ENCODE data around the gene TMEFF2. TPM values are rescaled to one million over a fixed set of nuclear protein-coding genes. Genes with fewer than 3 reads are reported as not detected.

TMEFF2 gene
- polyA plus RNA-seq, 2 donors, result 0.02 to 0.08 TPM

DNA sequence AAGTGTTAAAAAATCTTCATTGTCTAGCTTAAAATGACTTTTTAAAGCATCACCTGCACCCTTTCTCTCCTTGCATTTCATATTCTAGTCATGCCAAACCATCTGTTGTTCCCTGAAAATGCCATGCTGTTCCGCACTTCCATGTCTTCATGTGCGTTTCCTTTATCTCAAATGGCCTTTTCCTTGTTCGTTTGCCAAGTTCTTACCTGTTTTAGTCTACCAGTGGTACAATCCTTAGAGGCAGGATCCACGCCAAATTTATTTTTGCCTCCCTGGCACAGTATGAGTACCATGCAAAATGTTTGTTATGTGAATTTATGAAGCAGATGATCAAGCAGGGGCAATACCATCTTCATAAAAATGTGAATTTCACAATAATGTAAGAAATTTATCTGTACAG, 37.0 kb downstream of the TMEFF2 start:
- Histone ChIP-seq H3K4me1 (ENCODE audit: control insufficient read depth in 2 of 2, insufficient read depth in 2 of 2, low read length in 1 of 2) (no peaks in the 10 kb centered on the region), H3K9me3 (ENCODE audit: control insufficient read depth in 2 of 2, insufficient read depth in 1 of 2, low read depth in 1 of 2, low read length in 1 of 2) (no peaks in the 10 kb centered on the region), H3K27me3 (ENCODE audit: control insufficient read depth in 1 of 2, insufficient read depth in 2 of 2, low read length in 2 of 2) (no peaks in the 10 kb centered on the region), H3K27ac (ENCODE audit: low read depth in 2 of 2, low read length in 1 of 2) (no peak overlapping the region), H3K36me3 (ENCODE audit: control insufficient read depth in 2 of 2, insufficient read depth in 2 of 2, low read length in 1 of 2) (no peaks in the 10 kb centered on the region), H3K4me3 (ENCODE audit: low read depth in 1 of 2, low read length in 2 of 2) (no peak overlapping the region)
- 84 to 88% methylated on average over 4 of the region's 4 CpGs for WGBS, 2 donors

DNA sequence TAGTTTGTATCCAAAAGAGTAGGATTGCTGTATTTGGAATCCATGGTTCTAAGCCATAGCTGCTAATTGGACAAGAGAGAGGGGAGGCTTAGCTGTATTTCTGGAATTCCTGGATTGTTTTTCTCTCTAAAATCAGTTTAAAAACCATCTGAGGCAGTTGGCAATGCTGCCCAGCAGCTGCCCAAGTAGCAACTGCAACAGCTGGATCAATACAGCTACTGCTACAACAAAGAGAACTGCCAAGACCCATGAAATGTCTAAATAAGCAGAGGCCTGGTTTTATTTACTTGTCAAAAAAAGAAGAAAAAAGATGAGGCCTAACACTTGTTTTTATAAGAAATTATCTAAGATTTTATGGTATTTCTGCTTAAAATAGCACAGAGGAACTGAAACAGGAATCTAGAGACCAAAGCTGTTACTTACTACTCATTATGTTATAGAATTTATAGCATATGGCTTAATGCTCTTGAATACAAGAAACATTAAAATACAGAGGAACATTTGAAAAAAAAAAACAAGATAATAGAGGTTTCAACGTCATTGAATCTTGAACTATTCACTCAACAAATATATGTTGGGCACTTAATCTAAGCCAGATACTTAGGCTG, 39.1 kb downstream of the TMEFF2 start:
- 30 to 31% methylated on average over 1 of the region's 1 CpG for WGBS, 2 donors
- no peaks in the 10 kb centered on the region for H3K9me3 ChIP-seq (ENCODE audit: control insufficient read depth in 2 of 2, insufficient read depth in 1 of 2, low read depth in 1 of 2, low read length in 1 of 2)
- H3K36me3 ChIP-seq (ENCODE audit: control insufficient read depth in 2 of 2, insufficient read depth in 2 of 2, low read length in 1 of 2), result no peaks in the 10 kb centered on the region
- H3K27me3 ChIP-seq (ENCODE audit: control insufficient read depth in 1 of 2, insufficient read depth in 2 of 2, low read length in 2 of 2), result no peaks in the 10 kb centered on the region
- H3K4me3 ChIP-seq (ENCODE audit: low read depth in 1 of 2, low read length in 2 of 2), result no peak overlapping the region
- H3K4me1 ChIP-seq (ENCODE audit: control insufficient read depth in 2 of 2, insufficient read depth in 2 of 2, low read length in 1 of 2), result no peaks in the 10 kb centered on the region
- H3K27ac ChIP-seq (ENCODE audit: low read depth in 2 of 2, low read length in 1 of 2), result no peak overlapping the region

DNA sequence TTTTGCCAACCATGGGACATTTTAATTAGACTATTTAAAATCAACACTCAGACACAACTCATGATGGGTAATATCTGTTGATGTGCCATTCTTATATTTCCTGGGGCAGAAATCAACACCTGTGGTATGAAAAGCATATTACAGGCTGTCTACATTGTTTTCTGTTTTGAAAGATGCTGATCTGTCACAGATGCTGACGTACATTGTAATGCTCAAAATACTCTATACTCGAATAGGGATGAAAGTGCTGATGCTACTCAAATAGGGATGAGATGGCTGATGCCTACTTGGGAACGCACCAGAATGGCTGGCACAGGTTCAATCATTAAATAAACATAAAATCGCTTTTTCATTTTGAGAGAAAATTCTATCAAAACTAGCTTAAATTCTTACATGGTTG, 41.2 kb downstream of the TMEFF2 start:
- WGBS, 2 donors, result 87 to 88% methylated on average over 4 of the region's 4 CpGs
- no peaks in the 10 kb centered on the region for H3K9me3 ChIP-seq (ENCODE audit: control insufficient read depth in 2 of 2, insufficient read depth in 1 of 2, low read depth in 1 of 2, low read length in 1 of 2)

DNA sequence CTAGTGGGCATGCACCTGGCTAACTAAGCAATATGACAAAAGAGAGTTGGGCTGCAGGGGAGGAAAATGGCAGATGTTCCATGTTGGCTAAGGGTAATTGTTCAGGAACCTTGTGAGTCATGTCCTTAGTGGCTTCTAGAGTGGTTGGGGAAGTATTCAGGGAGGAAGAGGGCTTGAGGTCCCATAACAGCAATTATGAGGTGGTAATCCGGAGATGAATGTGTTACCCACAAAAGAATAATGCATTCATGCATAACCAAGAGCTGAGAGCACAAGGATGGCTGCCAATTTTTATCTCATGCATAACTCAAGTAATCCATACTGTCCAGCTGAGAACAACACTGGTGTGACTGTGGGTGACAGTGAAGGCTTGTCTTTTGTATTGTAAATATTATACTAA, 42.9 kb downstream of the TMEFF2 start:
- whole genome bisulfite sequencing, 2 donors, result 32 to 53% methylated on average over 1 of the region's 1 CpG
- Histone ChIP-seq H3K27ac (ENCODE audit: low read depth in 2 of 2, low read length in 1 of 2) (no peak overlapping the region), H3K4me3 (ENCODE audit: low read depth in 1 of 2, low read length in 2 of 2) (no peak overlapping the region), H3K27me3 (ENCODE audit: control insufficient read depth in 1 of 2, insufficient read depth in 2 of 2, low read length in 2 of 2) (no peaks in the 10 kb centered on the region), H3K36me3 (ENCODE audit: control insufficient read depth in 2 of 2, insufficient read depth in 2 of 2, low read length in 1 of 2) (no peaks in the 10 kb centered on the region), H3K4me1 (ENCODE audit: control insufficient read depth in 2 of 2, insufficient read depth in 2 of 2, low read length in 1 of 2) (no peaks in the 10 kb centered on the region), H3K9me3 (ENCODE audit: control insufficient read depth in 2 of 2, insufficient read depth in 1 of 2, low read depth in 1 of 2, low read length in 1 of 2) (no peaks in the 10 kb centered on the region)

More for the DNA sequence above, 41.2 kb downstream of the TMEFF2 start:
- H3K27me3 ChIP-seq (ENCODE audit: control insufficient read depth in 1 of 2, insufficient read depth in 2 of 2, low read length in 2 of 2), result no peaks in the 10 kb centered on the region
- H3K36me3 ChIP-seq (ENCODE audit: control insufficient read depth in 2 of 2, insufficient read depth in 2 of 2, low read length in 1 of 2), result no peaks in the 10 kb centered on the region
- H3K4me3 ChIP-seq (ENCODE audit: low read depth in 1 of 2, low read length in 2 of 2), result no peak overlapping the region
- H3K27ac ChIP-seq (ENCODE audit: low read depth in 2 of 2, low read length in 1 of 2), result no peak overlapping the region
- no peaks in the 10 kb centered on the region for H3K4me1 ChIP-seq (ENCODE audit: control insufficient read depth in 2 of 2, insufficient read depth in 2 of 2, low read length in 1 of 2)

DNA sequence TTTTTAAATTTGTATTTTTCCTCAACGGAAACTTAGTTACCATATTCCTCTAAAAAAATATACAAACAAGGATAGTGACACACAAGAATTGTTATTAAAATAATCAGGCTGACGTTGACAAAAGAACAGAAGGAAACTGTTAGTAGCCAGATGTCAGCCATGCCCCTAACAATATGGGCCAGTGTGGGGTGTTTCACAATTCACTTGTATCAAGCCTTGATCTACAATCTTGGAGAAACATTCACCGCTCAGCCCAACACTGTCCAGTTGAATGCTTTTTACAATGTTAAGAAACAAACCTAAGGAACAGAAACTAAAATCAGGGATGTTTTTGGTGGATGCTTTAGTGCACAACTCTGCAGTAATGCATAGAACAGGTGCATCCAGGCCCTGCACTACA, 44.6 kb downstream of the TMEFF2 start:
- Histone ChIP-seq H3K36me3 (ENCODE audit: control insufficient read depth in 2 of 2, insufficient read depth in 2 of 2, low read length in 1 of 2) (no peaks in the 10 kb centered on the region), H3K4me3 (ENCODE audit: low read depth in 1 of 2, low read length in 2 of 2) (no peak overlapping the region), H3K4me1 (ENCODE audit: control insufficient read depth in 2 of 2, insufficient read depth in 2 of 2, low read length in 1 of 2) (no peaks in the 10 kb centered on the region), H3K27ac (ENCODE audit: low read depth in 2 of 2, low read length in 1 of 2) (no peak overlapping the region), H3K9me3 (ENCODE audit: control insufficient read depth in 2 of 2, insufficient read depth in 1 of 2, low read depth in 1 of 2, low read length in 1 of 2) (no peaks in the 10 kb centered on the region), H3K27me3 (ENCODE audit: control insufficient read depth in 1 of 2, insufficient read depth in 2 of 2, low read length in 2 of 2) (no peaks in the 10 kb centered on the region)
- 75 to 81% methylated on average over 3 of the region's 3 CpGs for WGBS, 2 donors

DNA sequence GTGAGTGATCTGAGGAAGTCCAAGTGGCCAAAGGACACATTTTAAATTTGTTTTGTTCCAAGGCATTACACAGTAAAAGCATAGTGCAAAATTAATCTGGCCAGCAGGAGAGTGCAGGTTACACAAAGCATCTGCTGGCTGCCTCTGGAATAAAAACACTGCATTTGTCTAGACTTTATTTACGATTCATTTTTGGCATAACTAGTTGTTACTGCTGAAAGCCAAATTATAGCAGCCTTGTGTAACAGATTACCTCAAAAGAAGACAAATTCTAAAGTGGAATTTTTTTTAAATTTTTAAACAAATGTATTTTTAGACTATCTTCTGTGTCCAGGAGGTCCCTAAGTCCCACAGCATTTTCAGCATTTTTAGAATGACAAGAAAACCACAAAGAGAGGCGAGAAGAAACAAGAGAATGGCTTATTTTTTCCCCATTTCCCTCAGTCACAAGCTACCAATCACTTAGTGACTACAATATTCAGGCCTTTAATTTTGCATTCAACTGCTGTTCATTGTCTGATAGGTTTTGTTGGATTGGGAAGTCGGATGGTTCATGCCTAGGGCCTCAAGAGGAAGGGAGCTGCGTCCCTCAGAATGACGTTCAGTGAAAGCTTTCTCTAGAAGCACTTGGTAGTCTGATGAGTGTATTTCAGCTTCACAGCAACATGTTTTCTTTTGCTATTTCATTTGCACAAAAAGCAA, 46.0 kb downstream of the TMEFF2 start:
- no peaks in the 10 kb centered on the region for H3K4me1 ChIP-seq (ENCODE audit: control insufficient read depth in 2 of 2, insufficient read depth in 2 of 2, low read length in 1 of 2)
- no peaks in the 10 kb centered on the region for H3K9me3 ChIP-seq (ENCODE audit: control insufficient read depth in 2 of 2, insufficient read depth in 1 of 2, low read depth in 1 of 2, low read length in 1 of 2)
- no peaks in the 10 kb centered on the region for H3K36me3 ChIP-seq (ENCODE audit: control insufficient read depth in 2 of 2, insufficient read depth in 2 of 2, low read length in 1 of 2)
- H3K4me3 ChIP-seq (ENCODE audit: low read depth in 1 of 2, low read length in 2 of 2), result no peak overlapping the region
- 61 to 72% methylated on average over 5 of the region's 5 CpGs for WGBS, 2 donors
- no peaks in the 10 kb centered on the region for H3K27me3 ChIP-seq (ENCODE audit: control insufficient read depth in 1 of 2, insufficient read depth in 2 of 2, low read length in 2 of 2)
- H3K27ac ChIP-seq (ENCODE audit: low read depth in 2 of 2, low read length in 1 of 2), result no peak overlapping the region

DNA sequence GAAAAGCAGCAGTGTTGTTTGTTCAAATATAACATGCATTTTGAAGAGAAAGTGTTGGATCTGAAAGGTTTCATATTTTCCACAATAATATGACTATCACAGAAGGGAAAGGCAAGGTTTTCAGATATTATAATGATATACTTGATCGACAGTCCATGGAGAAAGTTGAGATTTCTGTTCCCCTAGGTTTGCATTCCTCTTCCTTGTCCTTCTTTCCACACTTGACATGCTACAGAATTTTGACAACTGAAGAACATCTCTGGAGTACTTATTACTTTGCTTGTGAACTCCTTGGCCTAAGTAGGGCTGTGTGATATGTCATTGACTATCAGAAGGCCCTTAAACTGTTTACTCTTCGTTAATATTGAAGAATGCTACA, 46.5 kb downstream of the TMEFF2 start:
- Histone ChIP-seq H3K27me3 (ENCODE audit: control insufficient read depth in 1 of 2, insufficient read depth in 2 of 2, low read length in 2 of 2) (no peaks in the 10 kb centered on the region), H3K4me1 (ENCODE audit: control insufficient read depth in 2 of 2, insufficient read depth in 2 of 2, low read length in 1 of 2) (no peaks in the 10 kb centered on the region), H3K9me3 (ENCODE audit: control insufficient read depth in 2 of 2, insufficient read depth in 1 of 2, low read depth in 1 of 2, low read length in 1 of 2) (no peaks in the 10 kb centered on the region), H3K27ac (ENCODE audit: low read depth in 2 of 2, low read length in 1 of 2) (no peak overlapping the region), H3K36me3 (ENCODE audit: control insufficient read depth in 2 of 2, insufficient read depth in 2 of 2, low read length in 1 of 2) (no peaks in the 10 kb centered on the region), H3K4me3 (ENCODE audit: low read depth in 1 of 2, low read length in 2 of 2) (no peak overlapping the region)
- WGBS, 2 donors, result 60 to 63% methylated on average over 2 of the region's 2 CpGs

DNA sequence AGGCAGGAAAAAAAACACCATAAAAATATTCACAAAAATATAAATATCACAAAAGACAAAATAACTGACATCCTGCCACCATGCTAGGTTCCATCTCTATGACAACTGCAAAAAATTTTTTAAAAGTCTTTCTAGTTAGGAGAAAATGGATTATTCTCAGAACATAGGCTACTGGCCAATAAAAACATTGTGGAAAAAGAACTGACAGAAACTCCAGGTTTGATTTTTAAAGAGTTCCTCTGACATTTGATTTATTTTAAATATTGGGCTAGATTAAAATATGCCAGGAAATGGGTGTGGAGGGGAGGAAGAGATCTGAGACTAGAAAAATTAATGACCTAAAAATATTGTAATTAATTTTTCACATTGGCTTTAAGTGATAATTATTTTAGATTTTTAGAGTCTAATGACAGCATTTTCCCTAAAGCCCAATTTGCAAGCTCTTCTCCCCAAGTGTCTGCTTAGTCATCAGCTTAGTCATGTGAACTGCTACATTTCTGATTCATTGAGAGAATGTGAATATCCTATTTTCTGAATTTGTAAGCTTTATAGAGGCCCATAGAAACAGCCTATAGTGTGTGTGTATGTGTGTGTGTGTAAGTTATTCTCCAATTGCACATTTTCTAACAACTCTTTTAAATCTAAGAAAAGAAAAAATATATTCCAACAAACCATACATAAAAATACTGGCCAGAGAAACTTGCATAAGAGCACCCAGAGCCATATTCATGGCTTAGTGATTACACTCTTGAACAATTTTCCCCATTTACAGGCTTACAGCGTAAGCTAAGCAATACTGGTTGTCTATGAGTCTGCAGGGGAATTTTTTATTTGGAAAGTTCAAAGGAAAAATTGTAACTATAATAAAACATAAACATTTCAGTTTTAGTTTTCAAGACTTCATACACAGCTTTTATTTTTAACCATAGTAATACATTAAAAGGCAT, 48.4 kb downstream of the TMEFF2 start:
- no peaks in the 10 kb centered on the region for H3K9me3 ChIP-seq (ENCODE audit: control insufficient read depth in 2 of 2, insufficient read depth in 1 of 2, low read depth in 1 of 2, low read length in 1 of 2)
- no peak overlapping the region for H3K27ac ChIP-seq (ENCODE audit: low read depth in 2 of 2, low read length in 1 of 2)
- WGBS, 2 donors, result 78 to 80% methylated on average over 1 of the region's 1 CpG
- no peaks in the 10 kb centered on the region for H3K27me3 ChIP-seq (ENCODE audit: control insufficient read depth in 1 of 2, insufficient read depth in 2 of 2, low read length in 2 of 2)
- no peak overlapping the region for H3K4me3 ChIP-seq (ENCODE audit: low read depth in 1 of 2, low read length in 2 of 2)
- no peaks in the 10 kb centered on the region for H3K36me3 ChIP-seq (ENCODE audit: control insufficient read depth in 2 of 2, insufficient read depth in 2 of 2, low read length in 1 of 2)
- H3K4me1 ChIP-seq (ENCODE audit: control insufficient read depth in 2 of 2, insufficient read depth in 2 of 2, low read length in 1 of 2), result no peaks in the 10 kb centered on the region

DNA sequence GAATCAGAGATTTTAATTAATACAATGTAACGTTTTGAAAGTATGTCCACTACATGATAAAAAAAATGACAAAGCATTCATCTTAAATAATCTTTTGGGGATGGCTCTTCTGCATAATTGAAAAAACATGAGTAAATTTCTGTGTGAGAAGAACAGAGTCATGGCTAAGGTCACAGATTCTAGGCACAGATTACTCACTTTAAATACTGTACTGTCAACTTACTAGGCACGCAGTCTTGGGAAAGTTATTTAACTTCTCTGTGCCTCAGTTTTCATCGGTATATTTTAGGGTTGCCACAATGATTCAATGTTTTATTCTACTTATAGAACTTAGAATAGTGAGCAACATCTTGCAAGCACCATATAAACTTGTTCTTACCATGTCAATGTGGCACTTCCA, 49.2 kb downstream of the TMEFF2 start:
- Histone ChIP-seq H3K27me3 (ENCODE audit: control insufficient read depth in 1 of 2, insufficient read depth in 2 of 2, low read length in 2 of 2) (no peaks in the 10 kb centered on the region), H3K4me3 (ENCODE audit: low read depth in 1 of 2, low read length in 2 of 2) (no peak overlapping the region), H3K4me1 (ENCODE audit: control insufficient read depth in 2 of 2, insufficient read depth in 2 of 2, low read length in 1 of 2) (no peaks in the 10 kb centered on the region), H3K9me3 (ENCODE audit: control insufficient read depth in 2 of 2, insufficient read depth in 1 of 2, low read depth in 1 of 2, low read length in 1 of 2) (no peaks in the 10 kb centered on the region), H3K27ac (ENCODE audit: low read depth in 2 of 2, low read length in 1 of 2) (no peak overlapping the region), H3K36me3 (ENCODE audit: control insufficient read depth in 2 of 2, insufficient read depth in 2 of 2, low read length in 1 of 2) (no peaks in the 10 kb centered on the region)
- 72 to 73% methylated on average over 3 of the region's 3 CpGs for WGBS, 2 donors
